ENCODE results near the gene PSTPIP2.
"Not testable (repeated sequence)": the region's sequence is repeated elsewhere in the genome, so short reads cannot be mapped to it uniquely, and the experiment has no call there.

Gene PSTPIP2

DNA sequence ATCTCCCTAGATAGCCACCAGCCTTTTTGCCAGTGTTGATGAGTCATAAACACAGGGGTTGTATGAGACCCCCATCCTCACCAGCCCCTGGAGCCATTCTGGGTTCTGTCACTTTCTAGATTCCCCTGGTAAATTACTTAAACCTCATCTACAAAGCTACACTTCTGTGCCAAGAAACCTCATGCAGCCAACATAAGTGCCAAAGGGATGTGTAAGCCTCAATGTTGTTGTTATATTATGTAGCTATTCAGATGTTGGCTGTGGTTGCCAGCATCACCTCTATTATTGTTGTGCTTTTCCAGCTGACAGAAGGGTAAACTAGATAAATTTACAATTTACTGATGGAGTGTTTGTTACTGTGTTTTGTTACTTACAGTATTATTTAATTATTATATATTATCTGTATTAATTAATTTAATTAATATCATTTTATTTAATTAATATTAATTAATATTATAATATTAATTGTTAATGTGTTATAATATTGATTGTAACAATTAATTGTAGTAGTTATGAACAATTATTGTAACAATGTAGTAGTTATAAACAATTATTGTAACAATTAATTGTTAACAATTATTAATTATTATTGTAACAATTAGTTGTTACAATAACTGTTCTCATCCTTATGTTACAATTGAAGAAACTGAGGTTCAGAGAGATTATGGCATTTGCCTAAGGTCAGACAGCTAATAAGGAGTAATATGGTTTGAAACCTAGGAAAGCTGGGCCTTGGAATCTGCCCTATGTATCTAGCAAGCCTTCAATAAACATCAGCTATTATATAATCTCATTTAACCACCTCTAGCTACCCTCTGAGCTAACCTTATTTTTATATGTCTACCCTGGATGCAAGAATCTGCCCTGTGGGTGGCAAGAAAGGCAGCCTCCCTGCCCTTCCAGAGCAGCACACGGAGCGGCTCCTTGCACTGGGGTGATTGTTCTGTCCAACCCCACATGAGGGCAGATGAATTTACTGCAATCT is 36.1 kb downstream of the PSTPIP2 start:
- no peak for DNase-seq

DNA sequence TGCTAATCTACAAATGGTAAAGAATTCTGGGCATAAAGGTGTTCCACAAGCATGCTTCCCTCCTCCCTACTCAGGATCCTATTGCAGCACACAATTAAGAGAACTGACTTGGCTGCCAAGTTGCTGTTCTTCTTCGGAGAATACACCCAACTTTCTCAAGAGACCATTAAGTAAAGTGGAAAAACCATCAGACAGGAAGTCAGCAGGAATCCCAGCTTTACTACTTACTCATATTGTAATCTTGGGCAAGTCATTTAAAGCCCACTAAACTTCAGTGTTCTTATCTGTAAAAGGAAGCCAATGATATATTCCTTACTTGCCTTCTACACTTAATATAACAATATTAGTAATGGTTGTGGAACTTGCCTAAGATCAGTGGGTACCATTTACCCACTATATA is 37.8 kb downstream of the PSTPIP2 start:
- no peak for DNase-seq

DNA sequence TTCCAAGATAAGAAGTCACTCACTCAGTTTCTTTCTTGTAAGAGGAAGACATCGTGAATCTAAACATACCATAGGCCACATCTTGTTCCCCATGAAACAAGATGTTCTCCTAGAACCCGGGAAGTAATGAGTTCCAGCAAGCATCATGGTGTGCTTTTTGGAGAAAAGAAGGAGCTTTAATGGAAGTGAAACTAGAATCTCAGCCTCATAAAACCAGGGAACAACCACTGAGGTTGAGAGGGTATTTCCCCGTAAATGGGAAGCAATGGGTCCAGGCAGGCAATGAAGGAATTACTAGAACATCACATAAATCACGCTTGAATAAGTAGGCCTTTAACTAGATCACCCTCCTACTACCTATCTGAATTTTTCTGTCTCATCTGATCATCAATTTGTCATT is 40.3 kb downstream of the PSTPIP2 start:
- no peak for DNase-seq

DNA sequence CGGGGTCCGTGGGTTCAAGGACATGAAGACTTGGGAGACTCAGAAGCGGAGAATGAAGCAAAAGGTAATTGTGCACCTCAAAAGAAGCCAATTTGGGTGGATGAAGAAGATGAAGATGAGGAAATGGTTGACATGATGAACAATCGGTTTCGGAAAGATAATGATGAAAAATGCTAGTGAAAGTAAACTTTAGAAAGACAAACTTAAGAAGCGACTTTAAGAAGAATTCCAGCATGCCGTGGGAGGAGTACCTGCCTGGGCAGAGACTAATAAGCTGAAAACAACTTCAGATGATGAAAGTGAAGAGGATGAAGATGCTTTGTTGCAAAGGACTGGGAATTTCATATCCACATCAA is 43.5 kb downstream of the PSTPIP2 start:
- no peak for DNase-seq

DNA sequence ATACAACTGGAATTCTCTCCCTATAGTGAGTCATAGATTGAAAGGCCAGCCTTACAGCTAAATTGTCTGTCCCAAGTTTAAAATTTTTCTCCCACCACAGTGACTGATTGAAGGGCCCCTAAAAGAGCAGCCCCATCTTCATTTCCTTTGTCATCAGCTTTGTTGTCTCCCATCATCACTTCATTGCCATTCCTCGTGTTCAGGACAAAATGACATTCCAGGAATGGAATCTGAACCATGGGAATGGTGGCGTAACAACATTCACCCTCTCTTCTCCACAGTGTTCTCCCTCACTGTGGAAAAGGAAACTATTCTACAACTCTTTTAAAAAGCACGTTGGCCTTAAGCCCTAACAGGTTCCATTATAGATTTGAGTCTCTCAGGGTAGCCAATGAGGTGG is 52.1 kb downstream of the PSTPIP2 start:
- no peak for DNase-seq

DNA sequence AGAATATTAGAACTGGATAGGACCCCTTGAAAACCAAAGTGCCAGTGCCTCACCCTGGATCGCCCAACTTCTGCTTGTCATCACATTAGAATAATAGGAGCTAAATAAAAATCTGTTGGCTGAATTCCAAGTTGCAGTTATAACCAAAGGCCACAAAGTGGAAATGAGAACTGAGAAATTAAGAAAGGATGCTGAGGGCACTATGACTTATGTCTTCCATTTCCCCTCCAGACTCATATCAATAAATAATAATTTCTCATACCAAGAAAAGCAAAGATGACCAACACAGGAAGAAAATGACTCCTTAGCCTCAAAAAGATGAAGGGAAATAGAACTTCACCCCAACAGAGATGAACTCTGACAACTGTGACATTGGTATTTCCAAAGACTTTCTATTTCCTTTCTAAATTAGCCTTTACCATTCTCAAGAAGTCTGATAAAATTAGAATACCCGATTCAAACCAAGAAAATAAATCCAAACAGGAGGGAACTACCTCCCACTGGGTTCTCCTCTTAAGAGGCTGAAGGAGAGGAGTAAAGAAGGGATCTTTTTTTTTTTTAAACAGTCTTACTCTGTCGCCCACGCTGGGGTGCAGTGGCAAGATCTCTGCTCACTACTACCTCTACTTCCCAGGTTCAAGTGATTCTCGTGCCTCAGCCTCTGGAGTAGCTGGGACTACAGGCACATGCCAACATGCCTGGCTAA is 58.4 kb downstream of the PSTPIP2 start:
- no peak for DNase-seq

DNA sequence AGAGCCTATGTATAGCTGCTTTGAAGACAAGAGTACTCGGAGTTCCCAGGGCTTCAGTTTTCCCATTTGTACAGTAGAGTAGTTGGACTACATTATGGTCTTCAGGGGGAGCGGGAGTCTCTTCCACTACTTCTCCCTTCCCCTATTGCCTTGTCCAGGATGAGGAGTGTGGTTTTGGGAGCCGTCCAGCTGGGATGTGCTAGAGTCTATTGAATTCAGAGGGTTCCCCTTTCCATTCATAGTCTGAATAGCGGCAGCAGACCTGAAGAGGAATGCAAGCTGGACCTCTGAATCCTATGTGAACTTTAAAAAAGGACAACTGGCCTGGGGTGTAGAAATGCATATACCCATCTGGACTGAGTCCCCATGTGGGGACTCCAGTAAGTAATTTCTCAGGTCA is 61.4 kb downstream of the PSTPIP2 start:
- no peak for DNase-seq

DNA sequence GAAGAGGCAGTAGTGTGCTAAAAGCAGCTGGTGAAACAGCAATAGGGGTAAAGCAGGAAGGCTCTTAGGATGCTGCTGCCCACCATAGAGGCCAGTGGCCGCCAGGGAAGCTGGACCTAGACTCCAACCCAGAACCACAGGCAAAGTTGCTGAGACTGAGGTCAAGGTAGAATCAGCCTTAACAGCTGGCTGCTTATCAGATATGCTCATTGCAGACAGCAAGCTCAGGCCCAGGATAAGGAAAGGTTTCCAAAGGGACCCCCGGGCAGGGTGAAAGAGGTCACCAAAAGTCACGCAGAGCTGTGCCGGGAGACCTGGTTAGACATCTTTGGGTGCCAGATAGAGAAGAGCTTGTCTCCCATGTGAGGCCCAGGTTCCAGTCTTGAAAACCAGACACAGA is 62.0 kb downstream of the PSTPIP2 start:
- DNase-seq, result no peak

DNA sequence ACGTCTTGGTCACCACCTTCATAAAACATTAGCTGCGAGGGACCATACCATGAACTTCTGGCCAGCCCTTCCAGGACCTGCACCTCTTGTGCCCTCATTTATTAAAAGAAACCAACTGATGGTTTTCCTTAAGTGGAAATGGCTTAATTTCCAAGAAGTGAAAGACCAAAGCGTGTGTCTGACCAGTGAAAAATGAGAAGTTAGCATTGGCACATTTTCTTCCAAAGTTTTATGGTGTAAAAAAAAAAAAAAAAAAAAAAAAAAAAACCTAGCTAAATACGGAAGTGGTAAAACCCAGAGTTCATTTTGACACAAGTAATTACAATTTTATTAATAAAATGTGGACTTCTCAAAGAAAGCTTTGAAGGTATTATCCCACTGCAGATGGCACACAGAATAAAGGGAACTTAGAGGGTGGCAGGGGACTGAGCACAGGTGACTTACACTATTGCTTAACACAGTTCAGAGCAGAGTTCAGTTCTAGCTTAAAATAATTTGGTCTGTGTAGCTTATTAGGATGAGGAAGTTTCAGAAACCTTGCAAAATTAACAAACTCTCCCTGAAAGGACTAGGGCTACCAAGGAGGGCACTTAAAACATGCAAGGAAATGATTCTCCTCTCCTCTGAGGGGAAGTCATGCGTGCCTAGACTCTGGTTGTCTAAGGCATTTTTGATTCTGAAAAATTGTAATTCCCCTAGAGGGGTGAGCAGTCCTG is 62.8 kb downstream of the PSTPIP2 start:
- DNase-seq, result no peak

DNA sequence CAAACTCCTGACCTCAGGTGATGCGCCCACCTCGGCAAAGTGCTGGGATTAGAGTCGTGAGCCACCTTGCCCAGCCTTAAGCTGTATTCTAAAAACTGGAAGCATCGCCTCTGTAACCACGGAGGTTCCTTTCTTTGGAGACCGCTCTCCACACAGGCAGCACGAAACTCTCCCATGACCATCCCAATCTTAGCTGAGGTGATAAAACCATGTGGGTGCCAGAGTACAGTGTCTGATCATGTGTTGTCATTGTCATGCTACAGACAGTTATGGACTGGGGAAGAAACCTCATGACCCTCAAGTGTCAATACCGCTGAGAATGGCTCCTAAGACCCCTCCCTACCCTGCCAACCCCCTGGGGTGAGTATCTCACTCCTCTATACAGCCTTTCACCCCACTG is 63.5 kb downstream of the PSTPIP2 start:
- DNase-seq, result no peak

DNA sequence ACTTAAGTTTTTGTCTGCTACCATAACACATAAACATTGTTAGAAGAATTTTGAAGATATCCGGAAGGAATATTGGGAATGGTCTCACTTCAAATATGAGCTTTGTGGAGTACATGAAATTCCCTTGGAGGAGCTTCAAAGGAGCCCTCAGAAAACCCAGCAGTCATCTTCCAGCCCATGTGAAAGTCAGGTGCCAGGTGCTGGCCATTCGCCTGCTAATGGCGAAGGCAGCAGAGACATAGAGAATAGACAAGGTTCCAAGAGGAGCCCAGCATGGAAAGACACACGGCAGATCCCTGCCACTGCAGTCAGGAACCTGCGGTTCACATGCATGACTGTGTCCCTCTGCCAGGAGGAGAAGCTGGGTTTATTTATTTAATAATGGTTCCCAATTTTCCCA is 64.9 kb downstream of the PSTPIP2 start:
- no peak for DNase-seq

DNA sequence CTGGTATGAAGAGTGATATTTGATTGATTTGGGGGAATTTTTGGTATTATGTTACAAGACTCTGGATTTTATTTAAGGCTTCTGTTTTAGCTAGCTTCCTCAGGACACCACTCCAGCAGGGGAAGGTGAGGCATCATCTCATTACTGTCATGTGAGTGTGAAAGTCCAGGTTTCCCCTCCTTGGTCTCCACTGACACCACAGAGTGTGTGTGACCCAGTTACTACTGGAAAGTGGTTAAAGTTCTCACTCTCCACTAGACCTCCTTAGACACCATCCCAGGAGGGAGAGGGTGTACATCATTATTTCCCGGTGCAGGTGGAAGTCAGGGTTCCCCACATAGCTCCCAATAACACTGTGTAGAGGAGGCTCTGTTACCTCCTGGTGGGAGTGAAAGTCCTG is 69.1 kb downstream of the PSTPIP2 start:
- DNase-seq, result no peak

DNA sequence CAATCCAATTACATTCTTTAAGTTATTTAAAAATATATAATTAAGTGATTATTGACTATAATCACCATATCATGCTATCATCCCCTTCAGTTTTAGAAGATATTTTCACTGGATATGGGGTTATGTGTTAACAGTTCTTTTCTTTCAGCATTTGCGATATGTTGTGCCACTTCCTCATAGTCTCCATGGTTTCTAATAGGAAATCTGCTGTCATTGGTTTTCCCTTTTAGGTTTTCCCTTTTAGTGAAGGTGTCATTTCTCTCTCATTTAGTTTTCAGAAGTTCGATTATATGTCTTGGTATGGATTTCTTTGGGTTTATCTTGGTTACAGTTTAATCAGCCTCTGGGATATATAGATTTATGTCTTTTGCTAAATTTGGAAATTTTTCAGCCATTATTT is 70.2 kb downstream of the PSTPIP2 start:
- no peak for DNase-seq

DNA sequence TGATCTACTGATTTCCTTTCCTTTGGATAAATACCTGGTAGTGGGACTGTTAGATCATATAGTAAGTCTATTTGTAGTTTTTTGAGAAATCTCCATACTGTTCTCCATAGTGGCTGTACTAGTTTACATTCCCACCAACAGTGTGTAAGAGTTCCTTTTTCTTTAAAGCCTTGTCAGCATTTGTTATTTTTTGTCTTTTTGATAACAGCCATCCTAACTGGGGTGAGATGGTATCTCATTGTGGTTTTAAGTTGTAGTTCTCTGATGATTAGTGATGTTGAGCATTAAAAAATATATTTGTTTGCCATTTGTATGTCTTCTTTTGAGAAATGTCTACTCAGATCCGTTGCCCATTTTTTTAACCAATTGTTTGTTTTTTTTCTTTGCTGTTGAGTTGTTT is 71.0 kb downstream of the PSTPIP2 start:
- no peak for DNase-seq

DNA sequence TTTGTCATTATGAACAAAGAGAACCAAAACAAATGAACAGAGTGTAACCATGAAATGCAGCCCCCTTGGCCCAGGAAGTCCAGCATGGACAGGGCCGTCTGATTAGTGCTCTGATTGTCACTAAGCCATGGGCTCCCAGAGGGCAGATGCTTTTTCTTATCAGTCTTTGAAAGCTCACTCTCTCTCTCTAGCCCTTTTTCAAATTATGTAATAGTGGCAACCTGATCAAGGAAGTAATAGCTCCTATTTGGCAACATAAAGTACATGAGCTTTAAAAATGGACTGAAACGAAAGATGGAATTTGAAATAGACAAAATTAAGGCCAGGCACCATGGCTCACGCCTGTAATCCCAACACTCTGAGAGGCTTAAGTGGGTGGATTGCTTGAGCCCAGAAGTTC is 72.5 kb downstream of the PSTPIP2 start:
- DNase-seq, result no peak

DNA sequence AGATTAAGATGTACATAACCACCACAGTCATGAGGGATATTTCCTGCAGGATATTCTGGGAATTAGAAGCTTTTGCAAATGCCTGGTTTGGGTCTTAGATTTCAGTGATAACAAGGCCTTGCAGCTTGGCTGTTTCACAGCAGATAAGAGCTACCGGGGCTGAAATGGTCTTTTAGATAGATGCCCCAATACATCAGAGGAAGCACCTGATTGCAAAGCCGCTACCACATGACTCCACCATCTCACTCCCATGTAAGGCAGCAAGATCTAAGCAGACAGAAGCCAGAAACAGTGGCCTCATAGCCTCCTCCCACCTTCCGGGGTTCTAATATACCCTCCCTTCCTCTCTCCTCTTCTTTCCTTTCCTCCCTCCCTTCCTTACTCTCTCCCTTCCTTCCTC is 73.8 kb downstream of the PSTPIP2 start:
- no peak for DNase-seq

DNA sequence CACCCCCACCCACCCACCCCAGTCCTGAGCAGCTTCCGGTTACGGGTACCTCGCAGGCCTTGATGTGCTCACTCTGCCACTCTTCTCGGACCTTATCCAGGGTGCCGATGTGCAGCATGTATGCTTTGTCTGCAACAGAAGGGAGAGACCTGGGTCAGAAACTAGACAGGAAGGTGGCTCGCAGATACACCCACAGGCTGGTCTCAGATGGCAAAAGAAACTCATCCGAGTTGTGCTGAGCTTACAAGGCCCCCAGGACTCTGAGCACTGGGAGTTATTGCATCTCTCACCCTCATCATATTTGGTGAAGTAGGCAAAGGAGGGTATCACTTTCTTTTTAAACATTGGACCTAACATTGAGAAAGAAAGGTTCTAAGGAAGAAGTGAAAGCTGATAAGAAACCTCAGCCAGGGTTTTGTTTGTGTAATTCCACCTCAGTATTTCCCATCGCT is 74.3 kb downstream of the PSTPIP2 start:
- no peak for DNase-seq

DNA sequence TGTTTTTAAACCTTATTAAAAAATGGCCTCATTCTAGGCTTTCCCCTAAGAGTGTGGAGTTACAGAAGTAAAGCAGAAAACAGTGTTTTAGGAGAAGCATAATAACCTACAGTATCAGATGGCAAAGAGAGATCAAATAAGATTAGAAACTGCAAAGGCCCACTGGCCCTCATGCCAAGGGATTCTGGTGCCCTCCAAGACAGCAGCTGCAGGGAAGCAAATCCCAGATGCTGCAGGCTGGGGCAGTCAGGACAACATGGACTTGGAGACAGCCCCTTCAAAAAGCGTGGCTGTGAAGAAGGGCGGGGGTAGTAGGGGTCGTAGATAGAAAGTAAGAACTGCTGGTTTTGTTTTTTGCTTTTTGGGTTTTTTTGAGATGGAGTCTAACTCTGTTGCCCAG is 76.6 kb downstream of the PSTPIP2 start:
- DNase-seq, result no peak

DNA sequence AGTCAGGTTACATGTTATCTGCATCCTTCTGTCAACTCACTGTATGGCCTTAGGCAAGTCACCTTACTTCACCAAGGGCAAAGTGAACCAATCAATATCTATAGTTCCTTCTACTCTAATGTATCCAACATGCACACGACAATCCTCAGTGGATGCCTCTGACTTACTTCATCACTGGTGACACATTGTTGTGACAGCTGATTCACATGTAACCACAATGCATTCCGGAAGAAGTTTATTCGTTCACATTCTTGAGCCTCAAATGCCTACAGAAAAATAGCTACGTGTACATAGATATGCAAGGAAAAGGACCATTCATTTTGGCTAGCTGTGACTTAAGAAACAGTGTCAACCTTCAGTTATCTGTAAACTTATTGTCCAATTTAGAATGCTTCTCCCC is 78.6 kb downstream of the PSTPIP2 start:
- no peak for DNase-seq

DNA sequence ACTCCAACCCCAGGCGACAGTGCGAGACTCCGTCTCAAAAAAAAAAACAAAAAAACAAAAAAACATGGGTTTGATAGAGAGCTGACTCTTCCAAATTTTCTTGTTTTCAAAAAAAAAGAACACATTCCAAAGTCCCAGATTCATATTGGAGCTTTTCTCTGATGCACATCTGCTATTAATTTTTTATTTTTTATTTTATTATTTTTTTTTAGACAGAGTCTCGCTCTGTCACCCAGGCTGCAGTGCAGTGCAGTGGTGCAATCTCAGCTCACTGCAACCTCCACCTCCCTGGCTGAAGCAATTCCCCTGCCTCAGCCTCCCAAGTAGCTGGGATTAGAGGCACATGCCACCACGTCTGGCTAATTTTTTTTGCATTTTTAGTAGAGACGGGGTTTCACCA is 79.5 kb downstream of the PSTPIP2 start:
- not testable (repeated sequence) for DNase-seq

DNA sequence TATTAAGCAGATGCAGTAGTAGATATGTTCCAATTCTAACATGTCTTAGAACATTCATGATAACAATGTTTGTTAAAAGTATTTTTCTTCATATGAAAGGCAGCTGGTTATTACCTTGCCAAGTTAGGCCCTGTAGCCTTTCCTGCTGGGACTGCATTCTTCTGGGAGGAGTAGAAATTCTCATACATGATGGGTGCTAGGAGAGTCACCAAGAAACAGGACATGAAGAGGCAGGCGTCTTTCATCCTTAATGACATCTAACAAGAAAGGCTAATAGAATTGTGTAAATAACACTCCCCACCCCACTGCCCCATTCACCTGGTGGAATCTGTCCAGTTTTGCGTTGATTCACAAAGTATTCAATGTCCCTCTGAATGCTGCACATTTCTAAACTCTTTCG is 80.3 kb downstream of the PSTPIP2 start:
- no peak for DNase-seq

DNA sequence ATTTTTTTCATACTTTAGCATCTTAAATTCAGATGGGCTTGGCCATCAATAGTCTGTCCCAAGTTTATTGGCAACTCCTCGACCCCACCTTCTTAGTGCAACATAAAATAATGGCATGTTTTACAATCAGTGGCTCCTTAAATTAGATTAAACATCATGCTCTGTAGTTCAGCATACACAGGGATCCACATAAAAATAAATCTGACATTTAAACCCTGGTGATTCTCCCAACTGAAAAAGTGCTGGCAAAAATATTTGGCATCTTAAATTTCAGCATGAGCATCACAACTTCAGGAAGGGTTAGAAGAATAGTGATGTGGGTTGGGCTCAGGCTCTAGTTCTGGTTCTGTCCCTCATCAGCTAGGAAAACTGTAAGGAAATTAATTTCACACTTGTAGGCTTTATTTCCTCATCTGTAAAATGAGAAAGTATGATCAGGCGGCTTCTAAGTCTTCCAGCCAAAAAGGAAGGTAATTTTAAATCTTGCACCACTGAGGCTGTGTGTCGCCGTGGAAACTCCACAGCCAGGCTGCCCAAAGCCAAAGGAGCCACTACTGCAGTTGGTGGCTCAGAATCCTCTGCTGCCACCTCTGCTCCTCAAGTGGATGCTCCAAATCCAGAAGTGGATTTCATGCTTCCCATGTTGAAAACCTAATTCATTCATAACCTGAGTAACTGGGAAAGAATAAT is 87.4 kb downstream of the PSTPIP2 start:
- no peak for DNase-seq

DNA sequence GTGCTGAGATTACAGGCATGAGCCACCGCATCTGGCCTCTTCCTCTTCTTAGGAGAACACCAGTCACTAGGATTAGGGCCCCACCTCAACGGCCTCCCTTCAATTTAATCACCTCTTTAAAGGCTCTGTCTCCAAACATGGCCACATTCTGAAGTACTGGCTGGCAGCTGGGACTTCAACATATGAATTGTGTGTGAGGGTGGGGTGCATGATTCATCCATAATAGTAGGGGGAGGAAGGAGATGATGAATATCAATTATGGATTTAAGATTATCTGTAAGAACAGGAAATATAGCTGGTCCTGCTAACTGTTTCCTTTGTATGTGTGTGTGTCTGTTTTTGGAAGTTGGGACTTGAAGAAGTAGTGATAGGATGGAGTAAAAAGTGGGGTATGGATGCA is 90.2 kb downstream of the PSTPIP2 start:
- no peak for DNase-seq

All from CD4-positive, alpha-beta T cell treated with Interleukin-15 for 1 hour (primary cell).